HG03565 (cell line): ENCODE measurements around the gene KCNC2.

Experiments used
- ATAC-seq: cut with Tn5 transposase; IDR thresholded peaks from one replicate; pipeline ENCODE4 v1.9.1; 2021; ENCODE audit warnings: mild to moderate bottlenecking, moderate library complexity; ENCODE audit not compliant: unreplicated experiment

Gene KCNC2

GRCh38 chr12:75162845-75163244 lies 46.8 kb downstream of the KCNC2 start:
- ATAC-seq = no peak

- no peak for ATAC-seq
Measured at GRCh38 chr12:75161488-75161887, 48.2 kb downstream of the KCNC2 start.

DNA sequence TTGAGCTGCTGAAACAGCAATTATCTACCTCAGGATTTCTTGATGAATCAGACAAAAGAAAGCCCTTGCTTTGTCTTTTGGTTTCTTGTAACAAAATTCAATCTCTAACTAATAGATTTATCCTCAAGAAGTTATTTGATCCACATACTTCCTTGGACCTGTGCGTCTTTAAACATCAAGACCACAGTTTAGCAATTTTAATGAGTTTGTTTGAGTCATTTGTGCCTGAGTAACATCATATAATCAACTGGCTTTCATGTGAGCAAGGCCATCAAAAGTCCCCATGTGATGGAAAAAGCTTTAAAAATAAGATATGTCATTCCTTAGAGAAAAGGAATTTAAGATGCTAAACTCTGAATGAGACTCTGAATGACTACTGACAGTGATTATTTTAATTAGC lies 52.3 kb downstream of the KCNC2 start:
- ATAC-seq = no peak

GRCh38 chr12:75155962-75156361 lies 53.7 kb downstream of the KCNC2 start:
- ATAC-seq = no peak

- no peak for ATAC-seq
Measured at GRCh38 chr12:75154388-75154787, 55.3 kb downstream of the KCNC2 start.

- no peak for ATAC-seq
Measured at GRCh38 chr12:75139196-75139595, 70.4 kb downstream of the KCNC2 start.

GRCh38 chr12:75137896-75138295 lies 71.7 kb downstream of the KCNC2 start:
- no peak for ATAC-seq

GRCh38 chr12:75135026-75135425 lies 74.6 kb downstream of the KCNC2 start:
- ATAC-seq = no peak

GRCh38 chr12:75130811-75131210 lies 78.8 kb downstream of the KCNC2 start:
- no peak for ATAC-seq

DNA sequence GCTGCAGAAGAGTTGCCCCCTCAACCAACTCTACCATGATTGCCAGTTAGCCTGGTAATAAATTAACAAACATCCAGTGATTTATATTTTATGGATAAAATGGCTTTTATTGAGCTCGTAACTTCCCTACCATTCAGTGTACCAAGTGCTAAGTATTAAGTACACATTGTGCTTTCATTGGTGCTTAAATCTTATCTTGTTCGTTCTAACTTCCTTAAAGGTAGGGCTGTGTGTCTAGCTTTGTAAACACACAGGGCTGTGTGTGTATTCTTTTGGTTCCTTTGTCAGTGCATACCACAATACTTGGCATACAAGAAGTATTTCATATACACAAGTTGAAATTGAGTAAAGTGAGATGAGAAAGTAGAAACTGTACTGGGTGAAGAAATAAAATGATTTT lies 80.4 kb downstream of the KCNC2 start:
- no peak for ATAC-seq

DNA sequence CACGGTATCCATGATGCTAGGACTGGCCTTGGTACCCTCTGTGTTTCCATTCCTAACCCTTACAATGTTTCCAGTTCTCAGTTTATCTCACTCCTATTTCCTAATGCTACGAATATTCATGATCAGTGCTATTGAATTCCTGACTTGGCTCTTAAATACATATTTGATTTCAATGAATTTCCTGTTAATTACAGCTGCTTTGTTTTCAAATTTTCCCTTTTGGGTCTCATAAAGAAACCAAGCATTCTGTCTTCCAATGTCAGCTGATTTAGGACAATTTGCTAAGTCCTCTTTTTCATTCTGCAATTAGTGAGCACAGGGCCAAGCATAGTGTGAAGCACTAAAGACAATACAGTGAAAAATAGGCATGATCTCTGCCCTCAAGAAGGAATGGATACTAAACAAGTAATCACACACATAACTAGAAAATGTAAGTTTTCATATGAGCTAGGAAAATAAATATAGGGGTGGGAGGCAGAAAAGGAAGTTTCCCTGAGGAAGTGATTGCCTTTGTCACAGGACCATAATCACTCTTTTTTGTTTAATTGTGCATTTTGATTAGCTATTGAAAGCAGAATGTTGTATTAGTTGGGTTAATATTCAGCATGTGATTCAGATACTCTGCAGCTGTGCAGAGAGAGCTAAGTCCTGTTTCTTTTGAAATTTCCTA lies 88.5 kb downstream of the KCNC2 start:
- ATAC-seq = no peak

DNA sequence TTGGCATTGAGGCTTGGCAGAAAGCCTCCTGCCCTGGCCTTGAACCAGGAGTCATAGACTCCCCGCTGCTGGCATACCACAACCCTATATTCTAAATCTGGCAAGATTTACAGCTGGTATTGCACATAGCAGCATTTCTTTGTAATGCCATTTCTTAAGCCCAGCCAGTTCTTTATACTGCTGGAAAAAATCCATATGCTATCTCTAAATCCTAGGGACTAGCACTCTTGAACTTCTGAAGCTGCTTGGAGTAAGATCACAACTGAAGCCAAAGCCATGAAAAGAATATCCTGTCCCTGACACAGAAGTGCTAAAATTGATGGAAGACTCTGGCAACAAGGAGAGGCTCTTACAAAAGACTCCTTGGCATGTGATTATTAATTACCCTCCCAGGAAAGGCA lies 89.3 kb downstream of the KCNC2 start:
- ATAC-seq = no peak

GRCh38 chr12:75116646-75117198 lies 92.9 kb downstream of the KCNC2 start:
- ATAC-seq = no peak

DNA sequence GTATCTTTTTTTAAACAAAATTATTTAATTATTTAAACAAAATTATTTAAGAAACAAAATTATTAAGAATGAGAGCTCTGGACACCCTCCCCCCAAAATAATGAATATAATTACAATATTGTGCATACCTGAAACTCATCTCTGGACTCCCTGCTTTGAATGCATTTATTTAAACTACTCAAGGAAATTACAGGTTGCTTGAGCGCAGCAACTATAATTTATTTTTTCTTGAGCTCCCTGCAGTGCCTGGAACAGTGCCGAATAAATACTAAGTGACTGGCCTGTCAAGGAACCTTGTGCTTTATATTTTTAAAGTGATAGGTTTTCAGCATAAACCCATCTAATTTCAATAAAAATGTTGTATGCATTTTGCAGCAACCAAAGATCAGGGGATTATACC lies 93.9 kb downstream of the KCNC2 start:
- no peak for ATAC-seq

DNA sequence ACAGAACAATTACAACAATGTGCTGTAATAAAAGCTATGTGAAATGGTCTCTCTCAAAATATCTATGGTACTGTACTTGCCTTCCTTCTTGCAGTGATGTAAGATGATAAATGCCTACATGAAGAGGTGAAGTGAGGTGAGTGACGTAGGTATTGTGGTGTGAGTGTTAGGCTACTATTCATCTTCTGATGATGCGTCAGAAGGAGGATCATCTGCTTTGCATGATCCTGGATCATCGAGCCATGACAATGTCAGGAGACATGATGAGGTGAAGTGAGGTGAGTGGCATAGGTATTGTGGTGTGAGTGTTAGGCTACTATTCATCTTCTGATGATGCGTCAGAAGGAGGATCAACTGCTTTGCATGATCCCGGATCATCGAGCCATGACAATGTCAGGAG lies 105.8 kb downstream of the KCNC2 start:
- ATAC-seq = no peak

- no peak for ATAC-seq
Measured at GRCh38 chr12:75101781-75102180, 107.9 kb downstream of the KCNC2 start.

DNA sequence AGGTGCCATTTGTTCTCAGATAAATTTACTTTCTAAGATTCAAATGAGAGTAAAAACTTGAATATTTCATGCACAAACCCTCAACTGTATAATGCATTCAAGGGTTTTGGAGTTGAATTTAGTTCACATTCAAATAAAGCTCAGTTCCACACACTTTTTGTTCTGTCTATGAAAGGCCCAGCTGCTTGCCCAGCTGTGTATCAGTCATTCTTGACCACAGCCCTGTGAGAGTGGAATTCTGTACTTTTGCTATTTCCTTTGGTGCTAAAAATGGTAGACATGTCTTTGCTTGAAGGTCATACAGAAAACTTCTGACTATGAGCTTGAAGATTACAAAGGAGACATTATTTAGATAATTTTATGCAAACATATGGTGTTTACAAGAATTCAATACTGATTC lies 110.4 kb downstream of the KCNC2 start:
- ATAC-seq = no peak

- ATAC-seq = no peak
Measured at GRCh38 chr12:75097003-75097402, 112.6 kb downstream of the KCNC2 start.

GRCh38 chr12:75087654-75088053 lies 122.0 kb downstream of the KCNC2 start:
- no peak for ATAC-seq

GRCh38 chr12:75086091-75087038 lies 123.3 kb downstream of the KCNC2 start:
- no peak for ATAC-seq

GRCh38 chr12:75081305-75081704 lies 128.3 kb downstream of the KCNC2 start:
- ATAC-seq = no peak

GRCh38 chr12:75080582-75080981 lies 129.1 kb downstream of the KCNC2 start:
- ATAC-seq = no peak
